LNCaP clone FGC (cell line): ENCODE data around the gene UBE2U.

ENCODE experiments used
- DNase-seq: peaks from one replicate; pipeline ENCODE4 v3.0.0-alpha.2; 2011; ENCODE audit warnings: low read depth
- H3K4me3 ChIP-seq: 2 replicates; pipeline ENCODE4 v1.5.1; 2011; ENCODE audit warnings: mild to moderate bottlenecking, low read depth, low read length, control low read depth
- CTCF ChIP-seq: IDR thresholded peaks from 2 replicates; pipeline ENCODE4 v1.5.1; 2012; ENCODE audit warnings: mild to moderate bottlenecking; ENCODE audit not compliant: control insufficient read depth, insufficient read depth; ENCODE audit errors: extremely low read depth

Gene UBE2U

GRCh38 chr1:64163970-64164369 lies 39.5 kb upstream of the UBE2U start:
- no peak for DNase-seq

GRCh38 chr1:64166629-64167028 lies 36.8 kb upstream of the UBE2U start:
- H3K4me3 ChIP-seq: no peak overlapping the region
- no peak for DNase-seq
- TF ChIP-seq CTCF: no peak

More at GRCh38 chr1:64163970-64164369, 39.5 kb upstream of the UBE2U start:
- TF ChIP-seq CTCF: peak; percentile 76
- no peak overlapping the region for H3K4me3 ChIP-seq

- no peak for DNase-seq
- no peak overlapping the region for H3K4me3 ChIP-seq
- no peak for TF ChIP-seq CTCF
These were observed 36.2 kb upstream of the UBE2U start for GRCh38 chr1:64167176-64167575.

GRCh38 chr1:64171246-64171645 lies 32.2 kb upstream of the UBE2U start:
- no peak overlapping the region for H3K4me3 ChIP-seq
- no peak for TF ChIP-seq CTCF
- DNase-seq: no peak

GRCh38 chr1:64171797-64172281 lies 31.6 kb upstream of the UBE2U start:
- H3K4me3 ChIP-seq: no peak overlapping the region
- peak; percentile 67 for DNase-seq
- TF ChIP-seq CTCF: no peak

- no peak overlapping the region for H3K4me3 ChIP-seq
- peak; percentile 90 for DNase-seq
These were observed 30.9 kb upstream of the UBE2U start for GRCh38 chr1:64172458-64172983.

More at GRCh38 chr1:64172458-64172983, 30.9 kb upstream of the UBE2U start:
- TF ChIP-seq CTCF: no peak
